HepG2 (cell line): ENCODE measurements around the gene SIGLEC6. TPM values are rescaled to one million over a fixed set of nuclear protein-coding genes. Genes with fewer than 3 reads are reported as not detected.

Source experiments
- ATAC-seq: fragments of 200-7000 bp; cut with Tn5 transposase; 3 replicates; pipeline ENCODE4 v1.9.1; 2020; ENCODE audit warnings: mild to moderate bottlenecking, moderate library complexity
- BruUV-seq: library from RNA; stranded (reverse); fragments of 400-500 nt; replicated peaks from 2 replicates; lab custom pipeline; 2021; lab: Mats Ljungman, UMichigan
- CTCF ChIA-PET: fragments of 300-600 bp; formaldehyde crosslinking; extraction: SDS; loops from one replicate; lab custom pipeline; 2021; ENCODE audit warnings: low total read pairs, inconsistent platforms, low intra/inter-chr PET ratio; lab: Yijun Ruan, JAX
- POLR2A ChIA-PET: fragments of 350-600 bp; sonication (Branson Sonifier 250); formaldehyde crosslinking; loops from one replicate; lab custom pipeline; 2020; ENCODE audit warnings: antibody characterized with exemption, inconsistent platforms; lab: Yijun Ruan, JAX
- DNase-seq: peaks from one replicate; pipeline ENCODE4 v3.0.0-alpha.2; 2015; ENCODE audit warnings: low spot score
- FAIRE-seq: peaks from 3 replicates; lab custom pipeline; 2011; peaks lifted over from hg19 to GRCh38; lab: Jason Lieb, UNC
- H2AFZ ChIP-seq: one replicate; pipeline ENCODE4 v1.6.1; 2011; ENCODE audit warnings: low read length, inconsistent platforms
- H3K27ac ChIP-seq: fragments of 300-600 bp; 3 replicates; pipeline ENCODE4 v1.8.0; 2011; ENCODE audit warnings: mixed run types, mild to moderate bottlenecking, mixed read lengths, low read length, inconsistent platforms; ENCODE audit not compliant: insufficient read depth; ENCODE audit errors: extremely low read length
- H3K27me3 ChIP-seq, 2 experiments: fragments of 200-600 bp in 1 of 2; 2 replicates in 1 of 2; 3 replicates in 1 of 2; pipeline versions ENCODE4 v1.6.0 to v1.8.0; 2011; ENCODE audit warnings: low read length in 2 of 2, mild to moderate bottlenecking in 2 of 2, moderate library complexity in 2 of 2, inconsistent platforms in 1 of 2; ENCODE audit not compliant: insufficient read depth in 2 of 2, control insufficient read depth in 1 of 2
- H3K36me3 ChIP-seq, 2 experiments: fragments of 200-600 bp in 1 of 2; replicated peaks in 1 of 2; 2 replicates in 1 of 2; 3 replicates in 1 of 2; pipeline versions ENCODE4 v1.5.1 to v1.8.0; 2011; ENCODE audit warnings: low read length in 2 of 2, inconsistent platforms in 1 of 2; ENCODE audit not compliant: insufficient read depth in 2 of 2, control insufficient read depth in 1 of 2
- H3K4me1 ChIP-seq: 2 replicates; pipeline ENCODE4 v1.5.1; 2012; ENCODE audit warnings: low read length, inconsistent platforms; ENCODE audit not compliant: insufficient read depth
- H3K4me2 ChIP-seq: 2 replicates; pipeline ENCODE4 v1.6.0; 2011; ENCODE audit warnings: low read depth, low read length, inconsistent platforms
- H3K4me3 ChIP-seq, 3 experiments: fragments of 200-600 bp in 1 of 3; sonication (generic), shearing (Covaris generic) in 1 of 3; replicated peaks in 1 of 3; 2 replicates each; pipeline ENCODE4 v1.5.1; 2011 to 2016; ENCODE audit warnings: low read length in 3 of 3, inconsistent platforms in 2 of 3, low read depth in 2 of 3, mild to moderate bottlenecking in 2 of 3, control low read depth in 1 of 3, mixed read lengths in 1 of 3; ENCODE audit not compliant: insufficient read depth in 1 of 3
- H3K79me2 ChIP-seq: one replicate; pipeline ENCODE4 v1.6.1; 2011; ENCODE audit warnings: low read length, inconsistent platforms; ENCODE audit not compliant: insufficient read depth
- H3K9ac ChIP-seq: 2 replicates; pipeline ENCODE4 v1.6.0; 2011; ENCODE audit warnings: mild to moderate bottlenecking, low read depth, low read length, inconsistent platforms; ENCODE audit not compliant: insufficient read depth
- H3K9me3 ChIP-seq: 2 replicates; pipeline ENCODE4 v1.5.1; 2012; ENCODE audit warnings: mild to moderate bottlenecking, low read length
- H4K20me1 ChIP-seq: 2 replicates; pipeline ENCODE4 v1.6.0; 2011; ENCODE audit warnings: inconsistent platforms, mild to moderate bottlenecking, low read length, moderate library complexity; ENCODE audit not compliant: insufficient read depth
- DNMT1 ChIP-seq: sonication (generic); formaldehyde crosslinking; IDR thresholded peaks from 2 replicates; pipeline ENCODE4 v1.5.1; 2020; ENCODE audit warnings: mild to moderate bottlenecking, missing genetic modification reagents
- E2F1 ChIP-seq: sonication (generic); formaldehyde crosslinking; IDR thresholded peaks from 2 replicates; pipeline ENCODE4 v1.5.0; 2020; ENCODE audit warnings: missing genetic modification reagents
- E2F2 ChIP-seq: sonication (generic); formaldehyde crosslinking; IDR thresholded peaks from 2 replicates; pipeline ENCODE4 v1.4.0; 2020; ENCODE audit warnings: missing genetic modification reagents, borderline replicate concordance
- IRF1 ChIP-seq: sonication (generic); formaldehyde crosslinking; IDR thresholded peaks from 2 replicates; pipeline ENCODE4 v1.4.0; 2020; ENCODE audit warnings: low read depth, mild to moderate bottlenecking, missing genetic modification reagents
- NBN ChIP-seq: fragments of 450-650 bp; conservative IDR thresholded peaks from 2 replicates; pipeline ENCODE4 v1.6.1; 2017
- NR1H2 ChIP-seq: sonication (generic); formaldehyde crosslinking; IDR thresholded peaks from 2 replicates; pipeline ENCODE4 v1.8.1; 2022; ENCODE audit warnings: low read depth, missing genetic modification reagents, borderline replicate concordance
- PHF20 ChIP-seq: sonication (generic); formaldehyde crosslinking; IDR thresholded peaks from 2 replicates; pipeline ENCODE4 v1.5.0; 2020; ENCODE audit warnings: mild to moderate bottlenecking, missing genetic modification reagents
- REL ChIP-seq: sonication (generic); formaldehyde crosslinking; conservative IDR thresholded peaks from 2 replicates; pipeline ENCODE4 v1.8.0; 2022; ENCODE audit warnings: mild to moderate bottlenecking, missing genetic modification reagents, moderate library complexity
- TMF1 ChIP-seq: sonication (generic); formaldehyde crosslinking; IDR thresholded peaks from 2 replicates; pipeline ENCODE4 v1.8.1; 2022; ENCODE audit warnings: low read depth, missing genetic modification reagents
- ZNF225 ChIP-seq: sonication (generic); formaldehyde crosslinking; IDR thresholded peaks from 2 replicates; pipeline ENCODE4 v1.4.0; 2020; ENCODE audit warnings: mild to moderate bottlenecking, missing genetic modification reagents
- WGBS: methylation state at CpG from one replicate; pipeline ENCODE4 v1.1.6; 2017; ENCODE audit warnings: low lambda C conversion rate; 5-methylcytosine and 5-hydroxymethylcytosine counted together
- in situ Hi-C: cut with HindIII; loops from 2 replicates; pipeline ENCODE4 v1.10.0; 2017; ENCODE audit warnings: low pct_unique_long_range_greater_than_20kb; ENCODE audit not compliant: extremely low pct_ligation_motif_present
- intact Hi-C: fragments of 100-400 bp; cut with micrococcal nuclease; formaldehyde crosslinking; loops from one replicate; pipeline ENCODE4 v1.10.0; 2022; ENCODE audit not compliant: unreplicated experiment
- polyA plus RNA-seq, 8 experiments: library from polyadenylated mRNA; depleted of rRNA in 3 of 8; stranded (reverse) in 7 of 8; unstranded in 1 of 8; fragments of >200 nt; fragmentation: Illumina TruSeq in 4 of 8; extraction: Trizol in 4 of 8; gene quantifications; 2 replicates each; pipeline versions ENCODE4 v1.2.1 to v1.2.3, GENCODE V29; 2011 to 2016; ENCODE audit warnings: low read depth in 4 of 8, missing spikeins in 1 of 8, mixed read lengths in 1 of 8; ENCODE audit not compliant: insufficient read depth in 1 of 8
- total RNA-seq, 5 experiments: library from RNA; depleted of rRNA; stranded (reverse); fragments of >200 nt; fragmentation: Illumina TruSeq; extraction: Trizol; gene quantifications; 2 replicates each; pipeline ENCODE4 v1.2.3, GENCODE V29; 2016; ENCODE audit warnings: low read depth in 1 of 5

The SIGLEC6 gene
- total and polyA plus RNA-seq, 2 of the 13 experiments (the other 11 are each of a cell fraction or from before 2014, with no cell fraction given), result not detected

GRCh38 chr19:51552996-51553725, 21.7 kb upstream of the SIGLEC6 start (continued):
- TF ChIP-seq E2F1, result no peak
- 0 out of 2 replicates have a peak, but pooled peaks have one; percentile 28 for TF ChIP-seq PHF20 (CRISPR knock-in tag)
- peak; percentile 90 for TF ChIP-seq ZNF225
- TF ChIP-seq IRF1, result no peak
- no peak for TF ChIP-seq DNMT1 (CRISPR knock-in tag)
- TF ChIP-seq TMF1 (CRISPR knock-in tag), result no peak
- peak; percentile 43; the same call in 1 of the 2 replicates for TF ChIP-seq E2F2
- no peak for TF ChIP-seq NR1H2 (CRISPR knock-in tag)

GRCh38 chr19:51552608-51552995, 21.1 kb upstream of the SIGLEC6 start:
- Histone ChIP-seq H3K4me1 (no peaks in the 10 kb centered on the region), H3K9ac (no peak overlapping the region), H3K4me3 (no peak overlapping the region), H3K27ac (no peak overlapping the region), H2AFZ (no peak overlapping the region), H3K9me3 (no peaks in the 10 kb centered on the region), H3K27me3 (no peaks in the 10 kb centered on the region; a peak in 1 of 5 replicates), H3K4me2 (no peak overlapping the region), H3K79me2 (no peaks in the 10 kb centered on the region), H3K36me3 (no peaks in the 10 kb centered on the region), H4K20me1 (peaks cover 9% of the 10 kb centered on the region)
- BruUV-seq, result no TSS peak
- WGBS, result 2% methylated on average over 1 of the region's 1 CpG
- ChIA-PET CTCF (no interaction called here), POLR2A (no interaction called here)
- DNase-seq (no peak), ATAC-seq (no peak), FAIRE-seq (no peak)
- TF ChIP-seq NBN (0 out of 2 replicates have a peak, but pooled peaks have one; percentile 27), REL (CRISPR knock-in tag) (no peak)
- in situ Hi-C loops (no loop called here), intact Hi-C loops (no loop called here)
